Dendritic cell treated with granulocyte-macrophage colony-stimulating factor and Interleukin-4, amounts not matched to agents 40 ng/mL and 50 ng/mL, for 4 days (primary cell): ENCODE data around the gene HTR3C.
"Not testable (repeated sequence)": the region's sequence is repeated elsewhere in the genome, so short reads cannot be mapped to it uniquely, and the experiment has no call there.

Experiments
- H3K27ac Mint-ChIP-seq: one replicate; pipeline ENCODE4 v1.8.0; 2022; ENCODE audit warnings: mild to moderate bottlenecking, mixed read lengths
- H3K27me3 Mint-ChIP-seq: one replicate; pipeline ENCODE4 v1.8.0; 2022; ENCODE audit warnings: mild to moderate bottlenecking, mixed read lengths
- H3K36me3 Mint-ChIP-seq: one replicate; pipeline ENCODE4 v1.8.0; 2022; ENCODE audit warnings: low read depth, mixed read lengths
- H3K4me1 Mint-ChIP-seq: one replicate; pipeline ENCODE4 v1.8.0; 2022; ENCODE audit warnings: low read depth, mixed read lengths
- H3K4me3 Mint-ChIP-seq: one replicate; pipeline ENCODE4 v1.8.0; 2022; ENCODE audit warnings: mild to moderate bottlenecking, moderate library complexity, mixed read lengths
- H3K9me3 Mint-ChIP-seq: one replicate; pipeline ENCODE4 v1.8.0; 2022; ENCODE audit warnings: mixed read lengths
- intact Hi-C: fragments of 100-400 bp; cut with micrococcal nuclease; formaldehyde crosslinking; loops from one replicate; pipeline ENCODE4 v1.15.0; 2022

The HTR3C gene

DNA sequence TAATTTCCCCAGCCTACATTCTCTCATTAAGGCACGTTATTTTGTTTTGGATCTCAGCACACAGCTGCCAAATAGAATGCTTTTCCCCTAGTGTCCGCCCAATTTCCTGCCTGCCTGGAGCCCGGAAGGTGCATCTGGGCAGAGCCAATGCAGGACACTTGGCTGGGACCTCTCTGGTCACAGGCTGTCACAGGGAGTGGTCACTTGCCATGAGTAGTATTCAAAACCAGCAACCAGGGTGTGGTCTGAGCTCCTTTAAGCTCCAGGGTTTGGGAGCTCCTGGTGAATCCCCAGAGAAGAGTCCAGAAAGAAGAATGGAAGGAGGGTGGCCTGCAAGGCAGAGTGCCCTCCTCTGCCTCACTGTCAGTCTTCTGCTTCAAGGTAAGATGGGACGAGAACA lies at the start of gene HTR3C:
HTR3C (plus strand) TSS at position 281 of the 400 bp plus-strand sequence; CDS start at position 315, 34 bp downstream.
- intact Hi-C loops: no loop called here
- no peaks in the 10 kb centered on the region for H3K36me3 Mint-ChIP-seq
- no peak within 1 kb of the TSS for H3K4me3 Mint-ChIP-seq
- no peak within 1 kb of the TSS for H3K27ac Mint-ChIP-seq
- H3K9me3 Mint-ChIP-seq: no peaks in the 10 kb centered on the region
- peaks cover 6% of the 10 kb centered on the region for H3K4me1 Mint-ChIP-seq
- peaks cover 5% of the 10 kb centered on the region for H3K27me3 Mint-ChIP-seq

- Mint-ChIP-seq H3K36me3 (peaks cover 37% of the 10 kb centered on the region), H3K27me3 (no peaks in the 10 kb centered on the region)
Observed at GRCh38 chr3:184003187-184003967, 49.5 kb upstream of the HTR3C start.

DNA sequence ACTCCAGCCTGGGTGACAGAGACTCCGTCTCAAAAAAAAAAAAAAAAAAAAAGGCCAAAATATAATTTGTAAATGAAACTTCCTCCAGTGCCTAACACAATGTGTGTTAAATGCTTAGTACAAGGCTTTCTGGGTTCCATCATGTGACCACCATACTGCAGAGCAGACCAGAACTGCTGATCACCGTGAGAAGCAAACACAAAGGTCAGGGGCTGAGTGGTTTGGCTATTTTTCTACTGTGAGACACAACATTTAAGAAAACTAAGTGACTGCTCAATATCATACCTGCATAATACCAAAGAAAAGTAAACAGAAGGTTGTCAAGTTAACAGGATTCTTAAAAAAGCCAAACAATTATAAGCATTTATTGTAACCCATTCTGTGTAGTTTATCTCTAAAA lies 48.4 kb upstream of the HTR3C start:
- Mint-ChIP-seq H3K4me3 (peak overlapping the region; percentile 2), H3K27me3 (no peaks in the 10 kb centered on the region), H3K36me3 (peaks cover 47% of the 10 kb centered on the region), H3K9me3 (no peaks in the 10 kb centered on the region), H3K27ac (peak overlapping the region; percentile 73), H3K4me1 (peaks cover 66% of the 10 kb centered on the region)
- intact Hi-C loops: no loop called here

More at GRCh38 chr3:184003187-184003967, 49.5 kb upstream of the HTR3C start:
- Mint-ChIP-seq H3K9me3 (no peaks in the 10 kb centered on the region), H3K4me1 (peaks cover 65% of the 10 kb centered on the region), H3K27ac (peak overlapping the region; percentile 73), H3K4me3 (peak overlapping the region; percentile 9)
- intact Hi-C loops: no loop called here

- H3K9me3 Mint-ChIP-seq: no peaks in the 10 kb centered on the region
- H3K27me3 Mint-ChIP-seq: no peaks in the 10 kb centered on the region
- peak overlapping the region; percentile 93 for H3K4me3 Mint-ChIP-seq
- intact Hi-C loops: no loop called here
- H3K27ac Mint-ChIP-seq: peak overlapping the region; percentile 97
- peaks cover 69% of the 10 kb centered on the region for H3K4me1 Mint-ChIP-seq
- peaks cover 54% of the 10 kb centered on the region for H3K36me3 Mint-ChIP-seq
Observed at GRCh38 chr3:184005941-184006507, 46.8 kb upstream of the HTR3C start.

DNA sequence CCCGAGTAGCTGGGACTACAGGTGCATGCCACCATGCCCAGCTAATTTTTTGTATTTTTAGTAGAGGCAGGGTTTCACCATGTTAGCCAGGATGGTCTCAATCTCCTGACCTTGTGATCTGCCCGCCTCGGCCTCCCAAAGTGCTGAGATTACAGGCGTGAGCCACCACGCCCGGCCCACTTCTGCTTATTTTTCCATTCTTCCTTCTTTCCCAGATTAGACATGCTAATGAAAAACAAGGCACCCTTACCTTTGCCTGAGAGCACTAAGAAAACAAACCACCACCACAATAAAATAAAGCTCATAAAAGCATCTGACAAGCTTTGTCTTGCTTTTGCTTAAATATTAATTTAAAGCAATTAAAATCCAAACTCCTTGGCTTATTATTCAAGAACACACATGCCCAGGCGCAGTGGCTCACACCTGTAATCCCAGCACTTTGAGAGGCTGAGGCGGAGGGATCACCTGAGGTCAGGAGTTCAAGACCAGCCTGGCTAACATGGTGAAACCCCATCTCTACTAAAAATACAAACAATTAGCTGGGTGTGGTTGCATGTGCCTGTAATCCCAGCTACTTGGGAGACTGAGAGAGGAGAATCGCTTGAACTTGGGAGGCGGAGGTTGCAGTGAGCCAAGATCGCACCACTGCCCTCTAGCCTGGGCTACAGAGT lies 45.6 kb upstream of the HTR3C start:
- Mint-ChIP-seq H3K36me3 (peaks cover 59% of the 10 kb centered on the region), H3K4me3 (peak overlapping the region; percentile 74), H3K4me1 (peaks cover 63% of the 10 kb centered on the region)

GRCh38 chr3:184008161-184008560 lies 44.7 kb upstream of the HTR3C start:
- Mint-ChIP-seq H3K27me3 (no peaks in the 10 kb centered on the region), H3K4me3 (peak overlapping the region; percentile 32), H3K4me1 (peaks cover 60% of the 10 kb centered on the region), H3K36me3 (peaks cover 59% of the 10 kb centered on the region), H3K9me3 (no peaks in the 10 kb centered on the region), H3K27ac (peak overlapping the region; percentile 97)
- intact Hi-C loops: no loop called here

More for the DNA sequence above, 45.6 kb upstream of the HTR3C start:
- not testable (repeated sequence) for H3K27me3 Mint-ChIP-seq, H3K9me3 Mint-ChIP-seq
- peak overlapping the region; percentile 97 for H3K27ac Mint-ChIP-seq
- intact Hi-C loops: loop anchor here (1.0 kb wide), 1 partner anchor 10 kb away; the partner anchor contains the start of gene ABCC5

DNA sequence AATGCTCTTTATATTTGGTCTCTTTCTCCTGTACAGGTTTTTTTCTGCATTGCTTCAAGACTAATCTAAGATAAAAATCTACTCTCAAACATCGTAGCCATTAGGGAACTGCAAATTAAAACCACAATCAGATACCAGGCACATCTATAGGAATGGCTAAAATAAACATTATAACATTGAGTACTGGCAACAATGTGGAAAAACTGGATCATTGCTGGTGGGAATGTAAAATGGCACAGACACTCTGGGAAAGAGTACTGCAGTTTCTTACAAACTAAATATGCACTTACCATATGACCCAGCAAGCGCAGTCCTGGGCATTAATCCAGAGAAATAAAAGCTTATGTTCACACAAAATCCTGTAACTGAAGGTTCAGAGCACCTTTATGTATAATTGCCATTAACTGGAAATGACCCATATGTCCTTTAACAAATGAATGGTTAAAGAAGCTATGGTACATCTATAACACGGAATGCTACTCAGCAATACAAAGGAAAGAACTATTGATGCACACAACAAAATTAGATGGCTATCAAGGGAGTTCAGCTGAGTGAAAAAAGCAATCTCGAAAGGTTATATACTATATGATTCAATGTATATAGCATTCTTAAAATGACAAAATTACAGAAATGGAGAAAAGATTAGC lies 41.5 kb upstream of the HTR3C start:
- Mint-ChIP-seq H3K27ac (no peak overlapping the region), H3K9me3 (no peaks in the 10 kb centered on the region), H3K36me3 (peaks cover 80% of the 10 kb centered on the region), H3K4me1 (peaks cover 52% of the 10 kb centered on the region), H3K27me3 (no peaks in the 10 kb centered on the region), H3K4me3 (no peak overlapping the region)
- intact Hi-C loops: no loop called here

DNA sequence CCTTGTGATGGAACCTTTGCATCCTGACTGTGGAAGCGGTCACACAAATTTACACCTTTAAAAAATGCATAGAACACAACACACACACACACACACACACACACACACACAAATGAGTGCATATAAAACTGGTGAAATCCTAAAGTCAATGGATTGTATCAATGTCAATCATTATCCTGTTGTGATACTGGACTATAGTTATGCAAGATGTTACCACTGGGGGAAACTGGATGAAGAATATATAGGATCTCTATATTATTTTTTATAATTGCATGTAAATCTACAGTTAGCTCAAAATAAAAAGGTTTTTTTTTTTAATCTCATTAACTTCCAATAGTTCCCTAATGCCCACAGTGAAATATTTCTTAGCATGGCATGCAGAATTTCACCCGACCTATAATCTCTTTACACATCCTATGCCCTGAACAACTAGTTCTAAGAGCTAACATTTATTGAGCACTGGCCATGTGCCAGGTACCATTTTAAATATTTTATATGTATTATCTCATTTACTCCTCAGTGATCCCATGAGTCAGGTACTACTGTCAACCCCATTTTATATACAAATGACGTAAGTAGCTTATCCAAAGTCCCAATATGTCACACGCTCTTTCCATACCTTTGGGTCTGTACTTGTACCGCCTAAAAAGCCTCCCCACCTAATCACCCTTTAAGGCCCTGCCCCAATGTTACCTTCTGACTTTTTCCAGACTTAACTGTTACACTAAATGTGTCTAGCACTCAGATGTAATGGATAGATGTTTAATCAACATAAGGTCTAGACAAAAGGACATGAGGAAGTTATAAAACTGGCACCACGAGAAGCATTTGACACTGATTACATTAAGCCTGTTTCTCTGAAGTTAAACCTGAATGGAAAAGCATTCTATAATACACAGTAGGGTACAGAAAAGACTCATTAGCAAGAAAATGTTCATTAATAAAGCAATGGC lies 40.6 kb upstream of the HTR3C start:
- Mint-ChIP-seq H3K4me1 (peaks cover 58% of the 10 kb centered on the region), H3K27me3 (peaks cover 2% of the 10 kb centered on the region), H3K27ac (no peak overlapping the region), H3K36me3 (peaks cover 83% of the 10 kb centered on the region), H3K4me3 (no peak overlapping the region), H3K9me3 (no peaks in the 10 kb centered on the region)
- intact Hi-C loops: no loop called here

DNA sequence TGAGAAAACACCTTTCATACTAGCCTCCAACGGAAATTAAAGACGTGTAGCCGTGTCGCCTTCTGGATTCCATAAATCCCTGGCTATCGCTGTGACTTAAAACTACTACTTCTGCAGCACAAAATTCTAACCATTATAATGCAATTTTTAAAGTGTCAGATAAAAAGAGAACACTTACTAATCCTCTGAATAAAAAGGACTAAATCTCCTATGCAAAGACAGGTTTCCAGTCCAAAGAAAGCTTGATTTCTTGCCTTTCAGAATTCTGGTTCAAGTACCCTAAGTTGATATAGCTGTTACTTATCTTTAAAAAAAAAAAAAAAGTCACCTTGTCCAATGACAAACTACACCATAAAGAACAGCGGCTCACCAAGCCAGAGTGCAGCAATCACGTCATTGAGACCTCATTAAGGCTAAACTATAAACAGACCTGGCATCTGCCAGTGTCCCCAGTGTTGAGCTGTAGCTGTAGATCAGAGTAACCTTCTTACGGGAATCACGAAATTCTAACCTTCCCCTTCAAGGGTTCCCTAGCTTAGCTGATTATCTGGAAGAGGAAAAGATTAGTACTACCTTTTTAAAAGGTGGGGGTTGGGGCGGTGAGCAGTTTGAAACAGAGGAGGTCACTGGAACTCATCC lies 37.3 kb upstream of the HTR3C start:
- H3K36me3 Mint-ChIP-seq: peaks cover 70% of the 10 kb centered on the region
- H3K4me3 Mint-ChIP-seq: peak overlapping the region; percentile 98
- peak overlapping the region; percentile 94 for H3K27ac Mint-ChIP-seq
- peaks cover 3% of the 10 kb centered on the region for H3K27me3 Mint-ChIP-seq
- no peaks in the 10 kb centered on the region for H3K9me3 Mint-ChIP-seq
- intact Hi-C loops: loop anchor here (2.0 to 5.0 kb wide), 4 partner anchors 38 to 237 kb away; no protein-coding TSS in a partner anchor
- H3K4me1 Mint-ChIP-seq: peaks cover 47% of the 10 kb centered on the region

DNA sequence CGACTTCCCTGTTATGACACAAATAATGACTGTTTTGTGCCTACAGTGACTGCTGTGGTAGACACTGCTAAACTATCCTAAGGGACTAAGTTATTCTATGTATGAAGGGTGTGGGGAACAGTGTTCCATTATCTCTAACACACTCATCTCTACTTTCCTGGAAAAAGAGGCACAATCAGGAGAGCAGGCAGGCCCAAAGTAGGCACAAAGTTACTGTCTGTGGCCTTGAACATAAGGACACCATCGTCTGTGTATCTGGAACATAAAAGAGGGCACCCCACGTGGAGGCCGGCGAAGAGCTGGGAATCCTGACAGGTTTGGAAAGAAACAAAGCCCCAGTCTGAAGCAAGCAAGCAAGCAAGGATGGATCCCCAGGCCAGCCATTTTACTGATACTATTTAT lies 36.7 kb upstream of the HTR3C start:
- no peaks in the 10 kb centered on the region for H3K9me3 Mint-ChIP-seq
- H3K4me1 Mint-ChIP-seq: peaks cover 47% of the 10 kb centered on the region
- peaks cover 3% of the 10 kb centered on the region for H3K27me3 Mint-ChIP-seq
- intact Hi-C loops: loop anchor here (2.0 to 5.0 kb wide), 4 partner anchors 39 to 236 kb away; no protein-coding TSS in a partner anchor
- peak overlapping the region; percentile 94 for H3K27ac Mint-ChIP-seq
- peak overlapping the region; percentile 98 for H3K4me3 Mint-ChIP-seq
- H3K36me3 Mint-ChIP-seq: peaks cover 63% of the 10 kb centered on the region

DNA sequence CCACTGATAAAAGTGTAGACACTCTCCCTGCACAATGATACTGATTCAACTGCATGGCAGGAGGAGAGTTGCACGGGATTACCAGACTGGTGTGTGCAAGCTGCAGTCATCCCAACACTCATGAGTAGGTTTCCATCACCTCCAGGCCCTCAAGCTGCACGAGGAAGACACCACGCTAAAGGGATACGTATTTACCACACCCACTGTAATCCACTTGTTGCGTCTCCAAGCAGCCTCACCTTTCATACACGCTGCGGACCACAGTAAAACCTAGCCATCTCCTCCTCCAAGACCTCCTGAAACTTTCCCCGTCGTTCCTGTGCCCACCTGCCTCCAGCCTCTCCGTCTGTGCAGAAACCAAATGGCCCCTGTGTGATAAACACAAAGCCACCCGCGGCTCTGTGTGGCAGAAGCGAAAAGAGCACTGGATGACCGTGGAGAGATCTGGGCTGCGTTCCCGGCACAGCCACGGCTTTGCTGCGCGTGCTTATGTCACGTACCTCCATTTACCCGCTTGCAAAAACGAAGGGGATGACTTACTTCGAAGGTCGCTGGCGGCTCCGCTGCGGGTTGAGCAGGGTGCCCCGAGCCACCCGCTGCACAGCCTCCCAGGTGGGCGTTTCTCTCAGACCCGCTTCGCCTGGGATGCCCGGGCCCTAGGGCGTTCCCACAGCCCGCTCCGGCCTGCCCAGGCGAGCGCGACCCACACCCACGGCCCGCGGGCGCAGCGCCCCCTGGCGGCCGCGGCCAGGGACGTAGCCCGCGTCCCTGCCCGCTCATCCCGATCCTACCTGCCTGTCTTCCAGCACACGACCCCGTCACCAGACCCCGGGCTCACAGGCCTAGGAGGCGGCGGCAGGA lies 35.8 kb upstream of the HTR3C start:
- H3K4me3 Mint-ChIP-seq: peak overlapping the region; percentile 98
- H3K27me3 Mint-ChIP-seq: peaks cover 3% of the 10 kb centered on the region
- H3K9me3 Mint-ChIP-seq: no peaks in the 10 kb centered on the region
- intact Hi-C loops: loop anchor here (1.0 to 5.0 kb wide), 5 partner anchors 10 to 235 kb away; no protein-coding TSS in a partner anchor
- H3K4me1 Mint-ChIP-seq: peaks cover 52% of the 10 kb centered on the region
- H3K36me3 Mint-ChIP-seq: peaks cover 54% of the 10 kb centered on the region
- H3K27ac Mint-ChIP-seq: peak overlapping the region; percentile 94
